ENCODE data around the gene AFDN. TPM values are rescaled to one million over a fixed set of nuclear protein-coding genes. Genes with fewer than 3 reads are reported as not detected.

AFDN gene
- total and polyA plus RNA-seq, 9 donors = 24.4 to 266 (median 86.6) TPM

GRCh38 chr6:167850782-167851181, 24.1 kb downstream of the AFDN start:
- Histone ChIP-seq H3K27me3 (no peaks in the 10 kb centered on the region), H3K27ac (no peak overlapping the region), H3K4me3 (no peak overlapping the region), H3K36me3 (no peaks in the 10 kb centered on the region), H3K9me3 (no peaks in the 10 kb centered on the region), H3K4me1 (ENCODE audit: insufficient read depth) (no peaks in the 10 kb centered on the region)
- intact Hi-C loops (cut with DNase I) = no loop called here
- TF ChIP-seq POLR2A (IDR thresholded peaks at IDR 0.05) (no peak), EP300 (IDR thresholded peaks at IDR 0.05) (no peak), CTCF (IDR thresholded peaks at IDR 0.05) (no peak)
- WGBS, 3 donors = 95 to 98% (median 96%) methylated on average over 6 of the region's 6 CpGs
- no peak for DNase-seq

- Histone ChIP-seq H3K4me3 (no peak overlapping the region), H3K27ac (no peak overlapping the region), H3K4me1 (ENCODE audit: insufficient read depth) (no peaks in the 10 kb centered on the region), H3K27me3 (no peaks in the 10 kb centered on the region), H3K9me3 (no peaks in the 10 kb centered on the region), H3K36me3 (no peaks in the 10 kb centered on the region)
- intact Hi-C loops (cut with DNase I) = no loop called here
- TF ChIP-seq POLR2A (IDR thresholded peaks at IDR 0.05) (no peak), EP300 (IDR thresholded peaks at IDR 0.05) (no peak), CTCF (IDR thresholded peaks at IDR 0.05) (no peak)
- DNase-seq = no peak
- 88 to 95% (median 95%) methylated on average over 2 of the region's 2 CpGs for WGBS, 3 donors
Measured at GRCh38 chr6:167851370-167851952, 24.8 kb downstream of the AFDN start.

GRCh38 chr6:167855825-167856425, 29.2 kb downstream of the AFDN start:
- Histone ChIP-seq H3K9me3 (no peaks in the 10 kb centered on the region), H3K4me3 (no peak overlapping the region), H3K36me3 (no peaks in the 10 kb centered on the region), H3K27ac (no peak overlapping the region), H3K4me1 (ENCODE audit: insufficient read depth) (peaks cover 8% of the 10 kb centered on the region), H3K27me3 (no peaks in the 10 kb centered on the region)
- intact Hi-C loops (cut with DNase I) = no loop called here
- no peak for DNase-seq
- TF ChIP-seq EP300 (IDR thresholded peaks at IDR 0.05) (no peak), POLR2A (IDR thresholded peaks at IDR 0.05) (no peak), CTCF (IDR thresholded peaks at IDR 0.05) (no peak)
- 79 to 90% (median 85%) methylated on average over 6 of the region's 6 CpGs for WGBS, 3 donors

- intact Hi-C loops (cut with DNase I) = no loop called here
- TF ChIP-seq EP300 (IDR thresholded peaks at IDR 0.05) (no peak), POLR2A (IDR thresholded peaks at IDR 0.05) (no peak), CTCF (IDR thresholded peaks at IDR 0.05) (no peak)
- Histone ChIP-seq H3K9me3 (no peaks in the 10 kb centered on the region), H3K27me3 (no peaks in the 10 kb centered on the region), H3K4me1 (ENCODE audit: insufficient read depth) (peaks cover 8% of the 10 kb centered on the region), H3K4me3 (no peak overlapping the region), H3K27ac (no peak overlapping the region), H3K36me3 (no peaks in the 10 kb centered on the region)
- WGBS, 3 donors = 98 to 100% (median 99%) methylated on average over 1 of the region's 1 CpG
- no peak for DNase-seq
Measured at GRCh38 chr6:167856474-167856873, 29.8 kb downstream of the AFDN start.
